ENCODE data around the gene ITGB3BP.

GRCh38 chr1:63537940-63538339 is 14.9 kb upstream of the ITGB3BP start:
- TF ChIP-seq CTCF (IDR thresholded peaks at IDR 0.05; ENCODE audit: insufficient read depth, low read length, poor library complexity, severe bottlenecking): peak; percentile 57
- no peak for TF ChIP-seq EZH2phosphoT487 (conservative IDR thresholded peaks at IDR 0.05; ENCODE audit: low read length)
